HCT116 (cell line): ENCODE measurements around the gene C2CD4B. TPM values are rescaled to one million over a fixed set of nuclear protein-coding genes. Genes with fewer than 3 reads are reported as not detected.

ENCODE experiments used
- ATAC-seq: fragments of 200-7000 bp; cut with Tn5 transposase; 2 replicates; pipeline ENCODE4 v1.9.1; 2020; ENCODE audit warnings: mild to moderate bottlenecking, moderate library complexity
- BruUV-seq: library from RNA; stranded (reverse); fragments of 400-500 nt; replicated peaks from 2 replicates; lab custom pipeline; 2021; lab: Mats Ljungman, UMichigan
- CTCF ChIA-PET: fragments of 300-600 bp; sonication (Branson Sonifier 250); formaldehyde crosslinking; loops from one replicate; lab custom pipeline; 2021; ENCODE audit warnings: antibody characterized with exemption; lab: Charles Lee
- POLR2A ChIA-PET: fragments of 300-600, 350-600 bp; sonication (Branson Sonifier 250); formaldehyde crosslinking; loops from one replicate; lab custom pipeline; 2021; ENCODE audit warnings: antibody characterized with exemption; lab: Charles Lee
- RAD21 ChIA-PET, 2 experiments: fragments of 300-600 bp; sonication (Branson Sonifier 250); formaldehyde crosslinking; loops; one replicate each; lab custom pipeline; 2023; ENCODE audit warnings: low total read pairs in 2 of 2; ENCODE audit not compliant: uncharacterized antibody in 2 of 2, unreplicated experiment in 2 of 2, low non-redundant PET in 1 of 2; lab: Charles Lee
- DNase-seq: peaks from one replicate; pipeline ENCODE4 v3.0.0-alpha.2; 2010; ENCODE audit warnings: low read depth, low spot score
- H2AFZ ChIP-seq: fragments of 200-600 bp; shearing (Covaris generic), sonication (generic); 2 replicates; pipeline ENCODE4 v1.6.1; 2017; ENCODE audit warnings: low read depth, mixed run types, mixed read lengths, antibody characterized with exemption, low read length; ENCODE audit not compliant: poor library complexity, severe bottlenecking
- H3K27ac ChIP-seq: 2 replicates; pipeline ENCODE4 v1.5.1; 2012; ENCODE audit warnings: low read depth, low read length
- H3K27me3 ChIP-seq: fragments of 200-600 bp; sonication (generic); 2 replicates; pipeline ENCODE4 v1.6.1; 2016; ENCODE audit warnings: mixed run types, low read length, mixed read lengths; ENCODE audit not compliant: insufficient read depth
- H3K36me3 ChIP-seq, 2 experiments: fragments of 200-500 bp in 1 of 2; fragments of 200-600 bp in 1 of 2; sonication (Bioruptor generic) in 1 of 2; sonication (generic) in 1 of 2; 2 replicates each; pipeline versions ENCODE4 v1.5.1 to v1.6.1; 2014 to 2016; ENCODE audit warnings: low read length in 2 of 2, inconsistent platforms in 1 of 2, mixed read lengths in 1 of 2, mixed run types in 1 of 2; ENCODE audit not compliant: insufficient read depth in 2 of 2, control insufficient read depth in 1 of 2
- H3K4me1 ChIP-seq, 2 experiments: fragments of 200-600 bp in 1 of 2; sonication (generic) in 1 of 2; 2 replicates each; pipeline versions ENCODE4 v1.5.1 to v1.6.1; 2012 to 2017; ENCODE audit warnings: low read length in 2 of 2, inconsistent platforms in 1 of 2, mild to moderate bottlenecking in 1 of 2, mixed read lengths in 1 of 2, mixed run types in 1 of 2, moderate library complexity in 1 of 2; ENCODE audit not compliant: insufficient read depth in 2 of 2, control insufficient read depth in 1 of 2
- H3K4me2 ChIP-seq: fragments of 200-600 bp; sonication (generic); 2 replicates; pipeline ENCODE4 v1.6.1; 2017; ENCODE audit warnings: mixed run types, low read length, mixed read lengths
- H3K4me3 ChIP-seq, 2 experiments: fragments of 200-600 bp in 1 of 2; sonication (generic) in 1 of 2; replicated peaks in 1 of 2; 2 replicates each; pipeline ENCODE4 v1.5.1; 2011 to 2016; ENCODE audit warnings: low read length in 2 of 2, control low read depth in 1 of 2, low read depth in 1 of 2, mild to moderate bottlenecking in 1 of 2, mixed read lengths in 1 of 2, mixed run types in 1 of 2
- H3K79me2 ChIP-seq: fragments of 200-600 bp; sonication (generic); 2 replicates; pipeline ENCODE4 v1.6.1; 2017; ENCODE audit warnings: mild to moderate bottlenecking, mixed run types, low read length, moderate library complexity, mixed read lengths; ENCODE audit not compliant: insufficient read depth
- H3K9ac ChIP-seq: fragments of 200-600 bp; sonication (generic); 2 replicates; pipeline ENCODE4 v1.6.1; 2016; ENCODE audit warnings: low read length, mixed read lengths
- H3K9me2 ChIP-seq: fragments of 200-600 bp; sonication (generic), shearing (Covaris generic); 2 replicates; pipeline ENCODE4 v1.6.1; 2017; ENCODE audit warnings: mixed run types, mild to moderate bottlenecking, moderate library complexity; ENCODE audit not compliant: insufficient read depth
- H3K9me3 ChIP-seq, 2 experiments: fragments of 200-500 bp in 1 of 2; fragments of 200-600 bp in 1 of 2; sonication (Bioruptor generic) in 1 of 2; sonication (generic) in 1 of 2; 2 replicates each; pipeline ENCODE4 v1.6.1; 2014 to 2017; ENCODE audit warnings: low read length in 2 of 2, mixed read lengths in 2 of 2, inconsistent platforms in 1 of 2, low read depth in 1 of 2, mild to moderate bottlenecking in 1 of 2, mixed run types in 1 of 2, moderate library complexity in 1 of 2; ENCODE audit not compliant: control insufficient read depth in 1 of 2, insufficient read depth in 1 of 2
- H4K20me1 ChIP-seq: fragments of 200-600 bp; sonication (generic), shearing (Covaris generic); 2 replicates; pipeline ENCODE4 v1.6.1; 2017; ENCODE audit warnings: mixed run types, mild to moderate bottlenecking, moderate library complexity; ENCODE audit not compliant: insufficient read depth
- ATF3 ChIP-seq: IDR thresholded peaks from 2 replicates; pipeline ENCODE4 v1.6.1; 2012
- CEBPB ChIP-seq: IDR thresholded peaks from 2 replicates; pipeline ENCODE4 v1.6.1; 2012; ENCODE audit warnings: low read depth
- EZH2phosphoT487 ChIP-seq: fragments of 200-600 bp; IDR thresholded peaks from 2 replicates; pipeline ENCODE4 v1.6.1; 2018; ENCODE audit warnings: antibody characterized with exemption, borderline replicate concordance
- MAX ChIP-seq: IDR thresholded peaks from 2 replicates; pipeline ENCODE4 v1.6.1; 2012
- POLR2A ChIP-seq: IDR thresholded peaks from 2 replicates; pipeline ENCODE4 v1.7.0; 2011; ENCODE audit warnings: borderline replicate concordance; ENCODE audit not compliant: insufficient read depth, insufficient read length; ENCODE audit errors: extremely low read depth
- POLR2AphosphoS5 ChIP-seq: IDR thresholded peaks from 2 replicates; pipeline ENCODE4 v1.6.1; 2011; ENCODE audit warnings: mild to moderate bottlenecking, low read depth, low read length, moderate library complexity
- ZFX ChIP-seq: fragments of 450-650 bp; IDR thresholded peaks from 2 replicates; pipeline ENCODE4 v1.6.1; 2017
- intact Hi-C: fragments of 100-400 bp; cut with micrococcal nuclease; formaldehyde crosslinking; loops from 2 replicates; pipeline ENCODE4 v1.10.0; 2022
- total RNA-seq: library from RNA; stranded (reverse); gene quantifications from one replicate; pipeline ENCODE4 v1.2.1, GENCODE V29; 2021; ENCODE audit not compliant: unreplicated experiment

C2CD4B gene
- total RNA-seq, 1 experiment from 2014 or later: not detected

GRCh38 chr15:62141200-62141599 lies 23.9 kb downstream of the C2CD4B start:
- no TSS peak for BruUV-seq
- ChIA-PET POLR2A (no interaction called here), RAD21 (no interaction called here), CTCF (no interaction called here)
- TF ChIP-seq ZFX: no peak
- TF ChIP-seq POLR2A: no peak
- Histone ChIP-seq H3K4me1 (no peaks in the 10 kb centered on the region; a peak in 1 of 4 replicates), H3K4me3 (no peak overlapping the region), H3K9me2 (no peaks in the 10 kb centered on the region), H4K20me1 (no peaks in the 10 kb centered on the region), H2AFZ (no peak overlapping the region), H3K27me3 (no peaks in the 10 kb centered on the region), H3K4me2 (no peak overlapping the region), H3K9ac (no peak overlapping the region), H3K79me2 (no peaks in the 10 kb centered on the region), H3K9me3 (no peaks in the 10 kb centered on the region), H3K27ac (no peak overlapping the region), H3K36me3 (no peaks in the 10 kb centered on the region)
- DNase-seq: no peak
- ATAC-seq: no peak
- intact Hi-C loops: loop anchor here (5.0 kb wide), 1 partner anchor 269 kb away; no protein-coding TSS in a partner anchor

DNA sequence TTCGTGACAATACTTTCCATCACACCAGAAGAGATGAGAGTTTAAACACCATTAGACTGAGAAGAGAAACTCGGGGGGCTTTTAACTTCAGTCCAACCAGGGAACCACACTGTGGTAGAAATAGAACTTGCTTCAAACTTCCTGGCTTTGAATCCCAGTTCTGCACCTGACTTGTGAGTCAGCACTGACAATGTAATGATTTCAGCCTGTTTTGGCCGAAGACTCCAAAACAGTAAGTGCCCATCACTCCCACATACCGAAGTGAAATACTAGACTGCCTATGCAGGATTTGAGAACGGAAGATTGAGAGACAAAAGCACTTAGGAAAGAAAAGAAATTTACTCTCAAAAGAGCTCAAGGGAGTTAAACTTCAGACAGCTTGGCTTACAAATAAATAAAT lies 27.0 kb downstream of the C2CD4B start:
- no peak for TF ChIP-seq CEBPB
- no peak for TF ChIP-seq POLR2AphosphoS5
- TF ChIP-seq ZFX: no peak
- TF ChIP-seq ATF3: no peak
- no peak for TF ChIP-seq EZH2phosphoT487
- TF ChIP-seq MAX: no peak
- Histone ChIP-seq H3K79me2 (no peaks in the 10 kb centered on the region), H2AFZ (no peak overlapping the region), H3K27me3 (no peaks in the 10 kb centered on the region), H3K27ac (no peak overlapping the region), H3K4me2 (no peak overlapping the region), H3K4me1 (peaks cover 5 to 9% of the 10 kb centered on the region in 2 experiments; a peak in 3 of 4 replicates), H3K36me3 (no peaks in the 10 kb centered on the region), H3K4me3 (no peak overlapping the region), H3K9ac (no peak overlapping the region), H4K20me1 (no peaks in the 10 kb centered on the region), H3K9me2 (no peaks in the 10 kb centered on the region), H3K9me3 (no peaks in the 10 kb centered on the region)
- BruUV-seq: no TSS peak
- no peak for DNase-seq
- intact Hi-C loops: no loop called here
- no peak for ATAC-seq
- POLR2A ChIA-PET: no interaction called here
- RAD21 ChIA-PET: no interaction called here
- CTCF ChIA-PET: interaction anchor here (2.5 kb wide), 1 partner anchor 12 kb away, joined by 12 read pairs; no protein-coding TSS in a partner anchor
